Hematopoietic multipotent progenitor cell (in vitro differentiated cells): ENCODE results near the gene IFIT5. TPM values are rescaled to one million over a fixed set of nuclear protein-coding genes. Genes with fewer than 3 reads are reported as not detected.
"Not testable (repeated sequence)": the region's sequence is repeated elsewhere in the genome, so short reads cannot be mapped to it uniquely, and the experiment has no call there.

ENCODE experiments used
- DNase-seq, 3 donors: peaks; one replicate each; pipeline ENCODE4 v3.0.0-alpha.2; 2011 to 2015; ENCODE audit warnings: low read depth in 2 of 3, low spot score in 2 of 3
- total RNA-seq: library from RNA; depleted of rRNA; stranded (reverse); fragments of >200 nt; gene quantifications from one replicate; pipeline ENCODE4 v1.2.3, GENCODE V29; 2012

IFIT5 gene
- 9.2 TPM for total RNA-seq

GRCh38 chr10:89414146-89414878 is at the start of gene IFIT5:
IFIT5 (plus strand) TSS chr10:89414568; CDS start chr10:89414799, 231 bp downstream.
- DNase-seq, result peak; percentile 69 to 88 (median 85)

GRCh38 chr10:89367529-89367928 is 46.8 kb upstream of the IFIT5 start:
- no peak for DNase-seq

GRCh38 chr10:89368129-89368528 is 46.2 kb upstream of the IFIT5 start:
- DNase-seq, result no peak

- DNase-seq, result peak in 1 of 3 donors; percentile 60
Measured at GRCh38 chr10:89369156-89370105, 44.9 kb upstream of the IFIT5 start.

- no peak for DNase-seq
Measured at GRCh38 chr10:89371079-89371478, 43.3 kb upstream of the IFIT5 start.

GRCh38 chr10:89371987-89372386 is 42.4 kb upstream of the IFIT5 start:
- DNase-seq, result no peak

- peak in 1 of 3 donors; percentile 65 for DNase-seq
Measured at GRCh38 chr10:89373916-89374711, 40.3 kb upstream of the IFIT5 start.

- no peak for DNase-seq
Measured at GRCh38 chr10:89374713-89375141, 39.6 kb upstream of the IFIT5 start.

GRCh38 chr10:89377705-89378637 is 36.4 kb upstream of the IFIT5 start, which contains the start of gene IFIT1B:
IFIT1B (plus strand) TSS chr10:89378056; CDS start chr10:89378136, 80 bp downstream.
- no peak for DNase-seq

- DNase-seq, result no peak
Measured at GRCh38 chr10:89379103-89379502, 35.3 kb upstream of the IFIT5 start.

GRCh38 chr10:89382757-89383156 is 31.6 kb upstream of the IFIT5 start:
- no peak for DNase-seq

- DNase-seq, result peak in 2 of 3 donors; percentile 65 to 79
Measured at GRCh38 chr10:89384474-89385340, 29.7 kb upstream of the IFIT5 start.

GRCh38 chr10:89388806-89389205 is 25.6 kb upstream of the IFIT5 start:
- DNase-seq, result no peak

GRCh38 chr10:89389254-89389653 is 25.1 kb upstream of the IFIT5 start:
- DNase-seq, result peak in 1 of 3 donors; percentile 63

GRCh38 chr10:89390476-89391225 is 23.7 kb upstream of the IFIT5 start:
- DNase-seq, result no peak

GRCh38 chr10:89391226-89391576 is 23.2 kb upstream of the IFIT5 start:
- DNase-seq, result not testable (repeated sequence)

- DNase-seq, result peak; percentile 43 to 81 (median 80)
Measured at GRCh38 chr10:89391907-89392756, 22.2 kb upstream of the IFIT5 start, which contains the start of gene IFIT1. IFIT1 (plus strand) TSS chr10:89392623; CDS start chr10:89392713, 90 bp downstream.
